SHP77 treated with DMSO at 0.1 percent for 48 hours (cell line): ENCODE data around the gene MPHOSPH9.

Source experiments
- DNase-seq: peaks from one replicate; lab custom pipeline; 2025; lab: John Stamatoyannopoulos, UW

The MPHOSPH9 gene

GRCh38 chr12:123232807-123233504, at the start of gene MPHOSPH9, which contains the start of gene MTRFR:
TSS of gene MPHOSPH9 (minus strand) at chr12:123233141. CDS start at chr12:123230364, 2,777 bp downstream.
TSS of gene MTRFR (plus strand) at chr12:123233436. CDS start at chr12:123253675, 20,239 bp downstream.
- peak; percentile 99 for DNase-seq

DNA sequence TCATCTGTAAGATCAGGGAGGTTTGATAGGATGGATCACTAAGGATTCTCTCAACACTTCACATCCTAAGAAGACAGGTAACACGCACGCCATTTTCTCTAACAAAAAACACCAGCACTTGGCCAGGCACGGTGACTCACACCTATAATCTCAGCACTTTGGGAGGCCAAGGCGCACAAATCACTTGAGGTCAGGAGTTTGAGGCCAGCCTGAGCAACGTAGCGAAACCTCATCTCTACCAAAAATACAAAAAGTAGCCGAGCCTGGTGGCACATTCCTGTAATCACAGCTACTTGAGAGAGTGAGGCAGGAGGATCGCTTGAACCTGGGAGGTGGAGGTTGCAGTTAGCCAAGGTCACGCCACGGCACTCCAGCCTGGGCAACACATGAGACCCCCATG, 49.2 kb upstream of the MPHOSPH9 start:
- DNase-seq, result no peak

DNA sequence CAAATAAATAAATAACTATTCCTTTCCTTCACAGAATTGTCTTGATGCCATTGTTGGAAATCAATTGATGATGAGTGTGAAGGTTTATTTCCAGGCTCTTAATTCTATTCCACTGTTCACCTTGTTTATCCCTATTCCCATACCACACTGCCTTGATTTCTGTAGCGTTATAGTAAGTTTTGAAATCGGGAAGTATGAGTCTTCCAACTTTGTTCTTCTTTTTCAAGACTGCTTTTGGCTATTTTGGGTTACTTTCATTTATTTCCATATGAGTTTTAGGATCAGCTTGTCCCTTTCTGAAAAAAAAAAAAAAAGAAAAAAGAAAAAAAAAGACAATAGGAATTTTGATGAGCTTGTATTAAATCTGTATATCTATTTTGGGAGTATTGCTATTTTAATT, 48.0 kb upstream of the MPHOSPH9 start:
- DNase-seq, result no peak

GRCh38 chr12:123278101-123278627, 45.2 kb upstream of the MPHOSPH9 start:
- DNase-seq, result no peak

GRCh38 chr12:123273166-123273565, 40.2 kb upstream of the MPHOSPH9 start:
- no peak for DNase-seq

- DNase-seq, result no peak
These were observed 38.2 kb upstream of the MPHOSPH9 start for GRCh38 chr12:123271001-123271668.

DNA sequence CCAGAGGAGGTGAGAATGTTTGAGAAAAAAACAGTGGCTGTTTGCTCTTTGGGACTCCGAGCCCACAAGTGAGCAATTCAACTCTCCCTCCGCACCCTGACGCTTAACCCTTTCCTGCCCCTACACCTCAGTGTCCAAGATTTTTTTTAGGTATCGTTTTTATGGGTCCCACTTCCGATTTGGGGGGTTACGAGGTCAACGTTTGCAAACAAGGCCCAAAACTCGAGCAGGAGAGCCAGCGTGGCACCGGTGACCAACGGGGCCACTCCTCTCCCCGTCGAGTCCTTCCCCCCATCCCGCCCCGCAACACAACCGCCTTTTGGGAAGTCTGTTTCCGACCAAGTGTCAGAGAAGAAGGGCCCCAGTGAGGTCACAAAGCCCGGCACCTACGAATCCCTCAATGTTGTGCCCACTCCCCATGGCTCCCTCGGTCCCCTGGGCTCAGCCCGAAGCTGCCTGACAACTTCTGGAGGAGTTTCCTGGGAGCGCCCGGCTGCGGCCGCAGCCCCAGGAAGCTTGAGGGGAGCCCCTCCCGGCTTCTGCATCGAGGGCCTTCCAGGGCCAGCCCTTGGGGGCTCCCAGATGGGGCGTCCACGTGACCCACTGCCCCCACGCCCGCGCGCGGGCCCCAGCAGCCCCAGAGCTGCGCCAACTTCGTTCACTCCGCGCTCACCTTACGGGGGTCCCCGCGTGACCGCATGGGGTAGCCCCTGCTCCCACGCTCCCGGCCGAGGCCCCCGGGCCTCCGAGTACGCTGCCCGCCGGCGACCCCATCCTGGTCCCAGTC, 37.5 kb upstream of the MPHOSPH9 start:
- no peak for DNase-seq

DNA sequence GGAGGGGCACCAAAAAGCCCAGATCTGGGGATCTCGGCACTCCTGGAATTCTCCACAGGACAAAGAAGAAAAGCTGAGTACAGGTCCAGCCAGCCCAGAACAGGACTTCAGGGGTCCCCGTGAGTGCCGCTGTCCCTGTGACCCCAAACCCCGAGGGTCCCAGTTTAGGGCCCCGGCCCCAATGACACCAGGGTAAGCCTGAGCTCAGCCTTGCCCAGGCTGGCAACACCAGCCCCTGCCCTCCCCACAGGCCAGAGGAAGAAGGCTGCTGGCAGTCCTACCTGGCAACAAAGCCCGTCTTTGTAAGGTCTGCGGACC, 36.9 kb upstream of the MPHOSPH9 start:
- no peak for DNase-seq

GRCh38 chr12:123269395-123269892, 36.5 kb upstream of the MPHOSPH9 start:
- no peak for DNase-seq

GRCh38 chr12:123268850-123269249, 35.9 kb upstream of the MPHOSPH9 start:
- DNase-seq, result no peak

GRCh38 chr12:123267991-123268843, 35.3 kb upstream of the MPHOSPH9 start:
- peak; percentile 80 for DNase-seq

DNA sequence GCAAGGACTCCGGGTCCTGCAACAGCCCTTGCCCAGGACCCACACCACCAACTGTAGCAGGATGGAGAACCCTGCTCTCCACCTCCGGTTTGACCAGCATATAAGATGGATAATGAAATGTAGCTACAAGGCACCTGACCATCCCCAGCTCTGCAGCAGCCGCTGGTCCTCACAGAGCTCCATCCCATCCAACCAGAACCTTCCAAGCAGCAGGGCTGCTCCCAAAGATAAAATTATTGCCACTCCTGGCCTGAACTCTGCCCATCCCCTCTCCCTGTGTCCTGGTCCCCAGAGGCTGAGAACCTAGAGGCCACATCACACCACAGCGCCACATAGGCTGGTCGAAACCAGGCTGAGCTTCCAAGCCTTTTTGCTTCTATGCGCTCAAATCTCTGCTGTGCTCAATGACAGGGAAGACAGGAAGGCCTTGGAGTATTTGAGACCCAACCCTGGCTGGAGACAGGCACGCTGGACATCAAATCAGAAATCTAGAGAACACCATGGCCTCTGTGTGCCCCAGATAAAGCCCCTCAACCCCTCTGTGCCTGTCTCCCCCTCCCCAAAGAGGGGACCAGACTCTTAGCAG, 34.5 kb upstream of the MPHOSPH9 start:
- DNase-seq, result no peak

DNA sequence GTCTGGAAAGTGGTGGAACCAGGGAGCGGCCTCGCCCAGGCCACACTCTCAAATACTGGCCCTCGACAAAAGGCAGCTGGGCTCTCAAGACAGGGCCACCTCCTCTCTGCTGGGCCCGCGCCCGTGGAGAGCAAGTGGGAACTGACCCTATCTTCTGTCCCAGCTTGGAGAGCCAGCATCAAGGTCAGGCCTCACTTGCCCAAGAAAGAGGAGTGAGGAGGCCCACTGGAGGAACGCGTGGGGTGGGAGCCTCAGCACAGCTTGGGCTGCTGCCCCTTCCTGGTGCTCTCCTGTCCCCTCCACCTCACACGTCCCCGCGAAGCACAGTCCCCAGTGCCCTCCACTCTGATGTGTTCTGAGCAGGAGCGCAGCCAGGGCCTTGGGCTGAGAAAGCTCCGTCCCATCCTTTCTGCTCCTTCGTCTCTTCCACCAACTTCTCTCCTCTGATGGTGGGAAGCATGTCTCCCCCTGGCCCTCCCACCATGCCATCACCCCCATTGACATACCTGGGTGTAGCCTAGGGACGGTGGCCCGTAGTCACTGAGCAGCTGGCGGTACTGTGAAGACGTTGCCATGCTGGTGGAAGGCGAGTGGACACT, 33.8 kb upstream of the MPHOSPH9 start:
- DNase-seq, result no peak

DNA sequence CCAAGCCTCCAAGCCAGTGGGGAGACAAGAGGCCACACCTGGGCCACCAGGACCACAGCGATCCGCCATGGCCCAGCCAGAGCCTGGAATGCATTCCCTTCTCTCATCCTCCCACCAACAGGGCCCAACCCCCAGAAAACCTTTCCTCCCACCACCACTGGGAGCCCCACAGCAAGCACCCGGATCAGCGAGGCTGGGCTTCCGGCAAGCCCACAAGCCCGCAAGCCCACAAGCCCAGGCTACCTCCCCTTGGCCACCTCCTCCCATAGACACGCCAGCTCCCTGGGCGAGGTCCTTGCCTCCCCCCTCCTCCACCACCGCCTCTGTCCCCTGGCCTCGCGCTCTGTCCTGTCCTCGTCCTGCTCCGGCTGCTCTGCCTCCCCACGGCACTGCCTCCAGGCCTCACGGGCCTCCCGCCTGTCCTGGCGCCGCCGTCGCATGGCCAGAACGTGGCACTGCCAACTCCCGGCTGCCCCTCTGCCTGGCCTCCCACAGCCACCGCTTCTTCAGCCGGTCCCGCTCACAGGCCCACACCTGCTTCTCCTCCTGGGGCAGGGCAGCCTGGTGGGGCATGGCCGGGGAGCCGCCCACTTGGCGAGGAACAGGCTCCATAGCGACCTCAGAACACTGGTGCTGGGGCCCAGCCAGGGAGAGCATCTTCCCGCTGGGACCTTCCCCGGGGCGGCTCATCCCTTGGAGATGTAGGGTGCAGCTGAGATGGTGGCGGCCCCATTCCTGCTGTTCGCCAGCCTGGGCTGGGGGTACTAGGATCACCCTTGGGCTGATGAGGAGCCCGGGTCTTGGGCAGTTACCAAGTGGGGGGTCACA, 33.1 kb upstream of the MPHOSPH9 start:
- DNase-seq, result no peak

DNA sequence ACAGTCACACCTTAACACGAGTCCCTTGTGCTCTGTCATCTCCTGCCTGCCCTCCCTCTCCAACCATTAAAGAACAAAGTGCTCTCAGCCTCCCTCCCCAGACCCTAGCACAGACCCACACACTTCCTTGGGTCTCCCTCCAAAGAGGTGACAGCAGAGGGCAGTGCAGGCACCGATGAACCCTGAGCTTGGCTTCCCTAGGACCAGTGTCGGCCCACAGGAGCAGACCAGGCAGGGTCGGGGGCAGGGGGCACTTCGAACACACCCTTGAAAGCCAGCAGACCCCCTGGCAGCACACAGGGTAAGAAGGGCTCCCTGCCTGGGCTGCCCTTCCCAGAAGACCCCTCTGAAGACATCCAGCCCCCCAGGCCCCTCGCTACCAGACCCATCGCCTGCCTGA, 31.7 kb upstream of the MPHOSPH9 start:
- DNase-seq, result no peak

DNA sequence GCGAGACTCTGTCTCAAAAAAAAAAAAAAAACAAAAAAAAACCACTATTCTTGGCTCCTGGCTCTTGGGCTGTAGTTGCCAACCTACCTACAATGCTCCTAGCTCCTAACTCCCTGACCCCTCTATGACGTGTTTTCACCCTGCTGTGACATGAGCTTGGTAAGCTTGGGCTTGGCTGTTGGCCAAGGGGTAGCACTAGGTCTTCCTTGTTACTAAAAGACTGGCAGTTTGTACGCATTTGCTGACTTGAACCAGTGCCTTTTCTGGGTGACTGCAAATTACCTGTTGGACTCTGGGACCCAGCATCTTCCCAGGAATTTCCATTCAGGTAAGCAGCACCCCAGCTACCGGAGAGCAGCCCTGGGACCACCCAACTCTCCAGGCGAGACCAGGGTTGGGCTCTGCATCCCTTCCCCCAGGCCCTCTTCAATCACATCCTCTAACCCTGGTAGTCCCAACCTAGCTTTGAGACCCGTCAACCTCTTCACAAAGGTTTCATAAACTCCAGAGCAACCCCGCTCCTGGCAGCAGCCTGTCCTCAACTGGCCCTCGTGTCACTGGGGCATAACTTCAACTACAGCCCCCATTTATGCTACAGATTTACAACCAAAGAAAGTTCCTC, 30.4 kb upstream of the MPHOSPH9 start:
- no peak for DNase-seq

- DNase-seq, result no peak
These were observed 28.3 kb upstream of the MPHOSPH9 start for GRCh38 chr12:123261196-123261595.

GRCh38 chr12:123260081-123260480, 27.1 kb upstream of the MPHOSPH9 start:
- DNase-seq, result no peak

DNA sequence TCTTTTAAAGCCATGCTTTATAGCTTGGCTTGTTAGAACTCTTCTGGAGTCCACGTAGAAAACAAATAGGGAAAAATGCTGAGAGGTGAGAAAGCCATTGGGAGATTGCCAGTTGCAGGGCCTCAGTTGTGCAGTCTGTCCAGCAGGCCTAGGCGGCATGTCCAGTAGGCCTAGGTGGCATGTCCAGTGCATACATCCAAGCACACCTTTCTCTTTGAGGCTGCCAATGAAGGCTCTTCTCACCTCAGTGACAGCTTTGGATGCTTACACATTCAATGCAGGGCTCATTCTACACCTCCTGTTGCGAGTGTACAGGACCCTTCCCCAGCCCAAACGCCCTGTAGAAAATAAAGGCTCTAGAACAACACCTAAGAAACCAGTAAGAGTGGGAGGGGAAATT, 25.7 kb upstream of the MPHOSPH9 start:
- DNase-seq, result no peak
